SK-N-MC (cell line): ENCODE data around the gene ACSL4.

Experiments used
- EZH2 ChIP-seq: fragments of 200-600 bp; sonication (generic); IDR thresholded peaks from one replicate; pipeline ENCODE4 v1.6.1; 2017; ENCODE audit warnings: antibody characterized with exemption
- FOXP2 ChIP-seq: optimal IDR thresholded peaks from 2 replicates; pipeline ENCODE3; 2011; ENCODE audit warnings: mild to moderate bottlenecking, moderate library complexity; ENCODE audit not compliant: insufficient read depth; ENCODE audit errors: extremely low read length, control extremely low read depth
- POLR2AphosphoS5 ChIP-seq: IDR thresholded peaks from 2 replicates; pipeline ENCODE4 v1.6.1; 2012; ENCODE audit warnings: mild to moderate bottlenecking, low read depth, low read length, borderline replicate concordance

- TF ChIP-seq EZH2 (no peak), POLR2AphosphoS5 (no peak), FOXP2 (no peak)
These were observed 18.6 kb upstream of the ACSL4 start for GRCh38 chrX:109751698-109752097.
